Activated T-helper 17 cell treated with anti-CD3 and anti-CD28 coated beads, Interleukin-2, amount 50 U/mL, for 72 hours (primary cell): Measurements from ENCODE around the gene PLOD3. TPM values are rescaled to one million over a fixed set of nuclear protein-coding genes. Genes with fewer than 3 reads are reported as not detected.
"Not testable (repeated sequence)": the region's sequence is repeated elsewhere in the genome, so short reads cannot be mapped to it uniquely, and the experiment has no call there.

Experiments
- ATAC-seq: fragments of 150-1000 bp; cut with Tn5 transposase; replicated peaks from 2 replicates; pipeline ENCODE4 v1.10.0; 2021; ENCODE audit warnings: mild to moderate bottlenecking, moderate library complexity
- H3K27ac Mint-ChIP-seq: one replicate; pipeline ENCODE4 v1.8.0; 2022; ENCODE audit warnings: mixed read lengths
- H3K27me3 Mint-ChIP-seq: one replicate; pipeline ENCODE4 v1.8.0; 2022; ENCODE audit warnings: mixed read lengths
- H3K36me3 Mint-ChIP-seq: one replicate; pipeline ENCODE4 v1.8.0; 2022; ENCODE audit warnings: low read depth, mild to moderate bottlenecking, mixed read lengths
- H3K4me1 Mint-ChIP-seq: one replicate; pipeline ENCODE4 v1.8.0; 2022; ENCODE audit warnings: mixed read lengths
- H3K4me3 Mint-ChIP-seq: one replicate; pipeline ENCODE4 v1.8.0; 2022; ENCODE audit warnings: mild to moderate bottlenecking, mixed read lengths
- H3K9me3 Mint-ChIP-seq: one replicate; pipeline ENCODE4 v1.8.0; 2022; ENCODE audit warnings: mixed read lengths
- total RNA-seq, 2 donors: library from RNA; stranded (reverse); gene quantifications; one replicate each; pipeline ENCODE4 v1.2.3, GENCODE V29; 2022

The PLOD3 gene
- total RNA-seq, 2 donors from 2014 or later, result 55.6 to 69.6 TPM

DNA sequence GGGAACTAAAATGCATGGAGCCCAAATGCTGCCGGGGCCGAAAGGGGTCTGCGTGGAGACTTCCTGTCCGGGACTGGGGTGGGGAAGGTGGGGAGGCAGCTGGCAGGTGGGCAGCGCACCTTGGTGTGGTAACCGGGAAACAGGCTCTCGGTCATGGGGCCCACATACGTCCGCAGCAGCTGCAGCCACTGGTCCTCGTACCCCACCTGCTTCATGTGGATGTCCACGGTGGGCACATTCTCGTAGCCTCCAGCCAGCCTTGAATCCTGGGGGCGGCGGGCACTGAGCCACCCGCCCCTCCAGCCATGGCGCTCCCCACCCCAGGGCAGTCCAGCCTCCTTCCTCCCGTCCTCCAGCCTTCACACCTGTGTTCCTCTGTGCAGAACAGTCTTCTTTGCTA, 9.9 kb downstream of the PLOD3 start:
- Mint-ChIP-seq H3K36me3 (peaks cover 53% of the 10 kb centered on the region), H3K9me3 (no peaks in the 10 kb centered on the region), H3K4me3 (no peak overlapping the region), H3K4me1 (peaks cover 14% of the 10 kb centered on the region), H3K27ac (no peak overlapping the region), H3K27me3 (peaks cover 6% of the 10 kb centered on the region)
- no peak for ATAC-seq

- no peak for ATAC-seq
- Mint-ChIP-seq H3K4me1 (peaks cover 14% of the 10 kb centered on the region), H3K27ac (no peak overlapping the region), H3K9me3 (no peaks in the 10 kb centered on the region), H3K36me3 (peaks cover 48% of the 10 kb centered on the region), H3K4me3 (no peak overlapping the region), H3K27me3 (peaks cover 6% of the 10 kb centered on the region)
Observed at GRCh38 chr7:101206665-101207042, 10.7 kb downstream of the PLOD3 start.

GRCh38 chr7:101205901-101206664, 11.3 kb downstream of the PLOD3 start:
- H3K27ac Mint-ChIP-seq, result no peak overlapping the region
- no peaks in the 10 kb centered on the region for H3K9me3 Mint-ChIP-seq
- no peak for ATAC-seq
- no peak overlapping the region for H3K4me3 Mint-ChIP-seq
- H3K27me3 Mint-ChIP-seq, result peaks cover 6% of the 10 kb centered on the region
- H3K36me3 Mint-ChIP-seq, result peaks cover 44% of the 10 kb centered on the region
- H3K4me1 Mint-ChIP-seq, result peaks cover 14% of the 10 kb centered on the region

- Mint-ChIP-seq H3K4me1 (peaks cover 14% of the 10 kb centered on the region), H3K27ac (peak overlapping the region; percentile 71), H3K4me3 (peak overlapping the region; percentile 72), H3K27me3 (peaks cover 16% of the 10 kb centered on the region), H3K36me3 (peaks cover 25% of the 10 kb centered on the region)
- ATAC-seq, H3K9me3 Mint-ChIP-seq: not testable (repeated sequence)
Observed at GRCh38 chr7:101203740-101204738, 13.3 kb downstream of the PLOD3 start.

GRCh38 chr7:101202603-101202918, 14.8 kb downstream of the PLOD3 start:
- no peaks in the 10 kb centered on the region for H3K9me3 Mint-ChIP-seq
- peaks cover 16% of the 10 kb centered on the region for H3K27me3 Mint-ChIP-seq
- no peak overlapping the region for H3K27ac Mint-ChIP-seq
- H3K4me1 Mint-ChIP-seq, result peaks cover 14% of the 10 kb centered on the region
- H3K36me3 Mint-ChIP-seq, result peaks cover 12% of the 10 kb centered on the region
- H3K4me3 Mint-ChIP-seq, result no peak overlapping the region
- ATAC-seq, result no peak

- H3K36me3 Mint-ChIP-seq, result peaks cover 12% of the 10 kb centered on the region
- H3K27me3 Mint-ChIP-seq, result peaks cover 16% of the 10 kb centered on the region
- H3K9me3 Mint-ChIP-seq, result no peaks in the 10 kb centered on the region
- ATAC-seq, result peak; percentile 28
- no peak overlapping the region for H3K4me3 Mint-ChIP-seq
- peaks cover 14% of the 10 kb centered on the region for H3K4me1 Mint-ChIP-seq
- no peak overlapping the region for H3K27ac Mint-ChIP-seq
Observed at GRCh38 chr7:101201695-101202602, 15.4 kb downstream of the PLOD3 start.

- H3K4me3 Mint-ChIP-seq, result peak within 1 kb of the TSS; percentile 27
- ATAC-seq, result no peak
- peaks cover 16% of the 10 kb centered on the region for H3K27me3 Mint-ChIP-seq
- no peak within 1 kb of the TSS for H3K27ac Mint-ChIP-seq
- peaks cover 8% of the 10 kb centered on the region for H3K4me1 Mint-ChIP-seq
- no peaks in the 10 kb centered on the region for H3K9me3 Mint-ChIP-seq
- peaks cover 5% of the 10 kb centered on the region for H3K36me3 Mint-ChIP-seq
Observed at GRCh38 chr7:101200862-101201599, 16.4 kb downstream of the PLOD3 start, which contains the start of gene MOGAT3. Gene MOGAT3, minus strand, starts transcription at chr7:101201036. Its CDS starts 182 bp downstream, at chr7:101200854.

- Mint-ChIP-seq H3K27me3 (peaks cover 16% of the 10 kb centered on the region), H3K27ac (no peak overlapping the region), H3K4me1 (peaks cover 7% of the 10 kb centered on the region), H3K9me3 (no peaks in the 10 kb centered on the region), H3K36me3 (no peaks in the 10 kb centered on the region), H3K4me3 (peak overlapping the region; percentile 27)
- no peak for ATAC-seq
Observed at GRCh38 chr7:101200504-101200861, 16.9 kb downstream of the PLOD3 start.

DNA sequence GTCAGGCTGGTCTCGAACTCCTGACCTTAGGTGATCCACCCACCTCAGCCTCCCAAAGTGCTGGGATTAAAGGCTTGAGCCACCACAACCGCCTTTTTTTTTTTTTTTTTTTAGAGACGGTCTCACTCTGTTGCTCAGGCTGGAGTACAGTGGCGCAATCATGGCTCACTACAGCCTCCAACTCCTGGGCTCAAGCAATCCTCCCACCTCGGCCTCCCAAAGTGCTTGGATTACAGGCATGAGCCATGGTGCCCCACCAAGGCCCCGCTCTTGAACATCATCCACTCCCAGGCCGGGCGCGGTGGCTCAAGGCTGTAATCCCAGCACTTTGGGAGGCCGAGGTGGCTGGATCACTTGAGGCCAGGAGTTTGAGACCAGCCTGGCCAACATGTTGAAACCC, 17.9 kb downstream of the PLOD3 start:
- H3K36me3 Mint-ChIP-seq, H3K4me3 Mint-ChIP-seq, ATAC-seq, H3K27ac Mint-ChIP-seq, H3K9me3 Mint-ChIP-seq, H3K4me1 Mint-ChIP-seq: not testable (repeated sequence)
- peaks cover 16% of the 10 kb centered on the region for H3K27me3 Mint-ChIP-seq

- Mint-ChIP-seq H3K4me3 (no peak overlapping the region), H3K9me3 (no peaks in the 10 kb centered on the region), H3K4me1 (no peaks in the 10 kb centered on the region), H3K27me3 (peaks cover 16% of the 10 kb centered on the region), H3K27ac (no peak overlapping the region), H3K36me3 (no peaks in the 10 kb centered on the region)
- no peak for ATAC-seq
Observed at GRCh38 chr7:101198476-101198875, 18.9 kb downstream of the PLOD3 start.

- Mint-ChIP-seq H3K27ac (no peak overlapping the region), H3K36me3 (no peaks in the 10 kb centered on the region), H3K27me3 (peaks cover 15% of the 10 kb centered on the region), H3K4me1 (no peaks in the 10 kb centered on the region), H3K4me3 (no peak overlapping the region), H3K9me3 (no peaks in the 10 kb centered on the region)
- no peak for ATAC-seq
Observed at GRCh38 chr7:101197991-101198390, 19.4 kb downstream of the PLOD3 start.

DNA sequence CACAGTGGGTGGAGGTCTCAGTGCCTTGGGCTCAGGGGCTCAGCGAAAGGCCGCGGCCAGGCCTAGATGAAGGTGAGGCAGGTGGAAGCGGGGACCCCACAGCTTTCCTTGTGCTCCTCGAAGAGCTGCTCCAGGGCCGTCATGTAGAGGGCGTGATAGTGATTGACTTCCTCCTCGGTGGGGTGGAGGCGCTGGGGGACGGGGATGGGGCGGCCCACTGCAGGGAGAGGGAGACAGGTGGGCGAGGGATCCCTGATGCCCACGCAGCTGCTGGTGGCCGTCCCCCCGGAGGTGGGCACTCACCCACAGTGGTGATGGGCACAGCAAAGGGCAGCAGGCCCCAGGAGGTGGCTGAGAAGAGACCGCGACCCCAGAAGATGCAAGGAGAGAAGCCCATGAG, 21.5 kb downstream of the PLOD3 start:
- no peaks in the 10 kb centered on the region for H3K36me3 Mint-ChIP-seq
- ATAC-seq, result no peak
- H3K27me3 Mint-ChIP-seq, result peaks cover 8% of the 10 kb centered on the region
- no peaks in the 10 kb centered on the region for H3K9me3 Mint-ChIP-seq
- no peak overlapping the region for H3K4me3 Mint-ChIP-seq
- H3K27ac Mint-ChIP-seq, result no peak overlapping the region
- H3K4me1 Mint-ChIP-seq, result no peaks in the 10 kb centered on the region

DNA sequence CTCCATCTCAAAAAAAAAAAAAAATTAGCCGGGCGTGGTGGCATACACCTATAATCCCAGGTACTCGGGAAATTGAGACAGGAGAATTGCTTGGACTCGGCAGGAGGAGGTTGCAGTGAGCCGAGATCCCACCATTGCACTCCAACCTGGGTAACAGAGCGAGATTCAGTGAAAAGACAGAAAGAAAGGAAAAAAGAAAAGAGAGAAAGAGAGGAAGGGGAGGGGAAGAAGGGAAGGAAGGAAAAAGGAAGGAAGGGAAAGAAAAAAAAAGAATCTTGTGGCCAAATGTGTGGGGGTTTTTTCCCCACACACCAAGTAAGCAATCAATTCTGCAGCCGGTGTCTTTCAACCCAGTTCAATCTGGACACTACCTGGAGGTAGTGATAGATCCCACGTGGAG, 28.3 kb downstream of the PLOD3 start:
- H3K9me3 Mint-ChIP-seq, result no peaks in the 10 kb centered on the region
- no peak for ATAC-seq

More for the DNA sequence above, 28.3 kb downstream of the PLOD3 start:
- no peak overlapping the region for H3K4me3 Mint-ChIP-seq
- no peaks in the 10 kb centered on the region for H3K36me3 Mint-ChIP-seq
- peaks cover 4% of the 10 kb centered on the region for H3K27me3 Mint-ChIP-seq
- H3K4me1 Mint-ChIP-seq, result no peaks in the 10 kb centered on the region
- H3K27ac Mint-ChIP-seq, result no peak overlapping the region
